Measurements from ENCODE around the gene EPS8. TPM values are rescaled to one million over a fixed set of nuclear protein-coding genes. Genes with fewer than 3 reads are reported as not detected.

Gene EPS8
- total RNA-seq, 4 donors from 2014 or later: 39.0 to 85.2 (median 57.7) TPM

GRCh38 chr12:15589328-15590032, 199.7 kb downstream of the EPS8 start:
- no peak overlapping the region for H3K4me3 ChIP-seq
- TF ChIP-seq POLR2A (IDR thresholded peaks at IDR 0.05) (no peak), POLR2AphosphoS5 (IDR thresholded peaks at IDR 0.05) (no peak)
- H3K27me3 ChIP-seq: peaks cover 11% of the 10 kb centered on the region
- peaks cover 0 to 5% (median 0%) of the 10 kb centered on the region in 3 donors for H3K4me1 ChIP-seq
- no peak overlapping the region for H3K27ac ChIP-seq
- no peaks in the 10 kb centered on the region for H3K36me3 ChIP-seq
- no peaks in the 10 kb centered on the region for H3K9me3 ChIP-seq
- ATAC-seq: no peak
- WGBS, 2 donors (ENCODE audit: low coverage in 1 of 2): 73 to 78% methylated on average over 8 of the region's 8 CpGs

- peaks cover 6% of the 10 kb centered on the region for H3K27me3 ChIP-seq
- no peaks in the 10 kb centered on the region for H3K36me3 ChIP-seq
- WGBS, 2 donors (ENCODE audit: low coverage in 1 of 2): 33 to 34% methylated on average over 3 of the region's 3 CpGs
- H3K9me3 ChIP-seq: no peaks in the 10 kb centered on the region
- H3K4me3 ChIP-seq: no peak overlapping the region
- ATAC-seq: no peak
- H3K4me1 ChIP-seq: no peaks in the 10 kb centered on the region
- H3K27ac ChIP-seq: no peak overlapping the region
- TF ChIP-seq POLR2AphosphoS5 (IDR thresholded peaks at IDR 0.05) (no peak), POLR2A (IDR thresholded peaks at IDR 0.05) (no peak)
- TF ChIP-seq, protein P1, sequence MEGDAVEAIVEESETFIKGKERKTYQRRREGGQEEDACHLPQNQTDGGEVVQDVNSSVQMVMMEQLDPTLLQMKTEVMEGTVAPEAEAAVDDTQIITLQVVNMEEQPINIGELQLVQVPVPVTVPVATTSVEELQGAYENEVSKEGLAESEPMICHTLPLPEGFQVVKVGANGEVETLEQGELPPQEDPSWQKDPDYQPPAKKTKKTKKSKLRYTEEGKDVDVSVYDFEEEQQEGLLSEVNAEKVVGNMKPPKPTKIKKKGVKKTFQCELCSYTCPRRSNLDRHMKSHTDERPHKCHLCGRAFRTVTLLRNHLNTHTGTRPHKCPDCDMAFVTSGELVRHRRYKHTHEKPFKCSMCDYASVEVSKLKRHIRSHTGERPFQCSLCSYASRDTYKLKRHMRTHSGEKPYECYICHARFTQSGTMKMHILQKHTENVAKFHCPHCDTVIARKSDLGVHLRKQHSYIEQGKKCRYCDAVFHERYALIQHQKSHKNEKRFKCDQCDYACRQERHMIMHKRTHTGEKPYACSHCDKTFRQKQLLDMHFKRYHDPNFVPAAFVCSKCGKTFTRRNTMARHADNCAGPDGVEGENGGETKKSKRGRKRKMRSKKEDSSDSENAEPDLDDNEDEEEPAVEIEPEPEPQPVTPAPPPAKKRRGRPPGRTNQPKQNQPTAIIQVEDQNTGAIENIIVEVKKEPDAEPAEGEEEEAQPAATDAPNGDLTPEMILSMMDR (IDR thresholded peaks at IDR 0.05): peak; percentile 31 to 62 (median 58)
Measured at GRCh38 chr12:15584366-15585041, 204.7 kb downstream of the EPS8 start.

DNA sequence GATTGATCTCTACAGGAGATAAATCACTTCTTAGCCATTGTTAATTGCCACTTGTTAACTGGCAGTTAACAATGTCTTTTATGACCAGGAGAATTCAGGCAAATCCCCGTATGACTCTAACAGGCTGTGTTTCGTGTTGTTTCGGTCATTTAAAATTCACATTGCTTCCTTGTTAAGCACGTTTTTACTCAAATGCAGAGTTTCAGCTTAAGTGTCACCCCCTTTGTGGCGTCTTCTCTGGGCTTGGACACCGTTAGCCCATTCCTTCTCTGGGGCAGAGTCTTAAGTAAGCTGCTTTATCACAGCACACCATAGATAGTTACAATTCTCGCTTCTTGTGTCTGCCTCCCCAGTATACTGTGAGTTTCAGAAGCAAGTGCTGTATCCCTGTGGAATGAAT, 205.4 kb downstream of the EPS8 start:
- no peak for TF ChIP-seq POLR2A (IDR thresholded peaks at IDR 0.05)
- TF ChIP-seq, protein P1 (IDR thresholded peaks at IDR 0.05): no peak
- TF ChIP-seq POLR2AphosphoS5 (IDR thresholded peaks at IDR 0.05): no peak
- TF ChIP-seq EP300 (IDR thresholded peaks at IDR 0.05): no peak
- Histone ChIP-seq H3K4me1 (no peaks in the 10 kb centered on the region), H3K4me3 (no peak overlapping the region), H3K9me3 (no peaks in the 10 kb centered on the region), H3K27me3 (peaks cover 6% of the 10 kb centered on the region), H3K27ac (no peak overlapping the region), H3K36me3 (no peaks in the 10 kb centered on the region)
- 74 to 87% methylated on average over 4 to 6 of the region's 7 CpGs for WGBS, 2 donors (ENCODE audit: low coverage in 1 of 2)
- no peak for ATAC-seq

GRCh38 chr12:15581006-15581405, 208.2 kb downstream of the EPS8 start:
- no peak overlapping the region for H3K4me3 ChIP-seq
- no peaks in the 10 kb centered on the region for H3K9me3 ChIP-seq
- H3K4me1 ChIP-seq: no peaks in the 10 kb centered on the region
- no peak overlapping the region for H3K27ac ChIP-seq
- TF ChIP-seq POLR2AphosphoS5 (IDR thresholded peaks at IDR 0.05): no peak
- no peak for TF ChIP-seq POLR2A (IDR thresholded peaks at IDR 0.05)
- TF ChIP-seq, protein P1 (IDR thresholded peaks at IDR 0.05): no peak
- no peak for TF ChIP-seq EP300 (IDR thresholded peaks at IDR 0.05)
- WGBS, 2 donors (ENCODE audit: low coverage in 1 of 2): 63% methylated on average over 4 to 6 of the region's 6 CpGs
- ATAC-seq: no peak
- no peaks in the 10 kb centered on the region for H3K36me3 ChIP-seq
- H3K27me3 ChIP-seq: no peaks in the 10 kb centered on the region

GRCh38 chr12:15580431-15580830, 208.8 kb downstream of the EPS8 start:
- WGBS, 2 donors (ENCODE audit: low coverage in 1 of 2): 90 to 91% methylated on average over 1 of the region's 1 CpG
- no peaks in the 10 kb centered on the region for H3K27me3 ChIP-seq
- H3K9me3 ChIP-seq: no peaks in the 10 kb centered on the region
- no peak for TF ChIP-seq POLR2AphosphoS5 (IDR thresholded peaks at IDR 0.05)
- TF ChIP-seq, protein P1 (IDR thresholded peaks at IDR 0.05): no peak
- no peak for TF ChIP-seq POLR2A (IDR thresholded peaks at IDR 0.05)
- no peak for TF ChIP-seq EP300 (IDR thresholded peaks at IDR 0.05)
- no peaks in the 10 kb centered on the region for H3K36me3 ChIP-seq
- no peak overlapping the region for H3K4me3 ChIP-seq
- no peaks in the 10 kb centered on the region for H3K4me1 ChIP-seq
- no peak for ATAC-seq
- H3K27ac ChIP-seq: no peak overlapping the region

Data from gastroesophageal sphincter (tissue), 4 donors.